ENCODE results near the gene PPP1R12A.
"Not testable (repeated sequence)": the region's sequence is repeated elsewhere in the genome, so short reads cannot be mapped to it uniquely, and the experiment has no call there.

The PPP1R12A gene

DNA sequence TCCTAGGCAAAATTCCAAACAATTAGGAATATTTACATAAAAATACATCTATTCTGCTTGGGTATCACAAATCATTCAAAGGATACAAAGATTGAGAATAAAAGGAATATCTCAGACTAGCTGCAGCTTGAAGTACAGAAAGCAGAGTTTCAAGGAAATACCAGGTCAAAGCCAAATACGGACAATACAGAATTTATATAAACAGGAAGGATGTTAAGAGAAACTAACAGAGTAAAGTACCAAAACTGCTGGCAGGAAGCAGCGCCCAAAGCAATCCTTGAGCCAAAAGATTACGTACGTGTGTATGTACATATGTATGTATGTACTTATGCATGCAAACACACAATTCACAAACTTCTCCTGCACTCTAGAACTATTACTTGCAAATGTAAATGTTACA, 86.6 kb downstream of the PPP1R12A start:
- intact Hi-C loops (cut with DNase I), result no loop called here
- DNase-seq, result no peak

DNA sequence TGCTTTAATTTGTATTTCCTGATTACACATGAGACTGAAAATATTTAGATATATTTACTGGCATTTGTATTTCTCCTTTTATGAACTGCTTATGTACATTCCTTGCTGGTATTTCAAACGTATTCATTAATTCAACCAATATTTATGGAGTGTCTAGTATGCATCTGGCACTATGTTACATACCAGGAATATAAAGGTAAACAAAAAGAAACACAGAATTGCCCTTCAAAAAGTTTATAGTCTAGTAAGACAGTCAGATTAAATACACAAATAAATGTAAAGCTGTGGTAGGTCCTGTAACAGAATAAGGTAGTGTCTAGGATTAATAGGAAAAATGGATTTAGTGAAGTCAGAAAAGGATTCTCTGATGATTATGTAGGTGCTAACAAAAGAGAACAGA, 87.5 kb downstream of the PPP1R12A start:
- DNase-seq, result no peak
- intact Hi-C loops (cut with DNase I), result no loop called here

DNA sequence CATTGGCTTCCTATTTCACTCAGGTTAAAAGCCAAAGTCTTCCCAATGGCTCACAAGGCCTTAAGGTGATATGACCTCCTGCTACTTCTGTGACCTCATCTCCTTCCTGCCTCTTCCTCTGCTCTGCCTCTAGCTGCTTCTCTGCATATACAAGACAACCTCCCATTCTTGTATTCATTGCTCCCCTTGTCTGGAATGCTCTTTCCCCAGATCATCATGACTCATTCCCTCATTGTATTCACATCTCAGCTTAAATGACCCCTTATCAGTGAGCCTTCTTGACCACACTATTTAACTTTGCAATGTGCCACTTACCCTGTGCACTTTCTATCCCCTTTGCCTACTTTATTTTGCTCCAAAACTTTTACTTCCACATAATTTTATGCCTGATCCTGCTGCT, 90.2 kb downstream of the PPP1R12A start:
- intact Hi-C loops (cut with DNase I), result no loop called here
- DNase-seq, result no peak

DNA sequence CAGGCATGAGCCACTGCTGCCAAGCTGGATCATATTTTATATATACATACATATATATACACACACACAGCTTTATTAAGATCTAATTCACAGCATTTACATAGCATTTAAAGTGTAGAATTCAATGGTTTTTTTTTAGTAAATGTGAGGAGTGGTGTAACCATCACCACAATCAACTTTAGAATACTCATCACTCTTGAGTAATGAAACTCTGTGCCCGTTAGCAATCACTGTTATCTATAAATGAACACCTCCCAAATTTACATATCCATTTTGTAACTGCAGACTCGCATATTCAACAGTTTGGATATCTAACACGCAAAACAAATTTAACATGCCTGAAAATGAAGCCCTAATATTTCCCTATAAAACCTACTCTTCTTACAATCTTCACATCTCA, 90.9 kb downstream of the PPP1R12A start:
- intact Hi-C loops (cut with DNase I), result no loop called here

DNA sequence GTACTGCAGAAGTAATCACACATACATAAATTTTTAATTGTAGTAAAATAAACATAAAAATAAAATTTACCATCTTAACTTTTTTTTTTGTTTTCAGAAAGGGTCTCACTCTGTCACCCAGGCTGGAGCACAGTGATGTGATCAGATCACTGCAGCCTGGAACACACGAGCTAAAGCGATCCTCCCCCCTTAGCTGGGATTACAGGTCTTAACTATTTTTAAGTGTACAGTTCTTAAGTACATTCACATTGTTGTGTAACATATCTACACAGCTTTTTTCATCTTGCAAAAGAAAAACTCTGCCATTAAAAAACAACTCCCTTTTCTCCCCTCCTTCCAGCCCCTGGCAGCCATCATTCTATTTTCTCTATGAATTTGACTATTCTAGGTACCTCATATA, 92.3 kb downstream of the PPP1R12A start:
- peak in 1 of 10 donors; percentile 17 for DNase-seq
- intact Hi-C loops (cut with DNase I), result no loop called here

More for the DNA sequence above, 90.9 kb downstream of the PPP1R12A start:
- no peak for DNase-seq

DNA sequence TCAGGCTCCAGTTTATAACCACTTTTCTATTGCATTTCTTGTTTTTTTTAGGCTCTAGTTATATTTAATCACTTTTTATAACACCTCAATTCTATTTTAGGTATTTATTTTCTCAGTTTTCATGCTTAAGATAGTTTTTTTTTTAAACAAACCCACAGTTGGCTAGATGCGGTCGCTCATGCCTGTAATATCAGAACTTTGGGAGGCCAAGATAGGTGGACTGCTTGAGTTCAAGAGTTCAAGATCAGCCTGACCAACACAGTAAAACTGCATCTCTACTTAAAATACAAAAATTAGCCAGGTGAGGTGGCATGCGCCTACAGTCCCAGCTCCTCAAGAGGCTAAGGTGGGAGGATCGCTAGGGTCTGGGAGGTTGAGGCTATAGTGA, 93.0 kb downstream of the PPP1R12A start:
- intact Hi-C loops (cut with DNase I), result no loop called here
- DNase-seq, result no peak

DNA sequence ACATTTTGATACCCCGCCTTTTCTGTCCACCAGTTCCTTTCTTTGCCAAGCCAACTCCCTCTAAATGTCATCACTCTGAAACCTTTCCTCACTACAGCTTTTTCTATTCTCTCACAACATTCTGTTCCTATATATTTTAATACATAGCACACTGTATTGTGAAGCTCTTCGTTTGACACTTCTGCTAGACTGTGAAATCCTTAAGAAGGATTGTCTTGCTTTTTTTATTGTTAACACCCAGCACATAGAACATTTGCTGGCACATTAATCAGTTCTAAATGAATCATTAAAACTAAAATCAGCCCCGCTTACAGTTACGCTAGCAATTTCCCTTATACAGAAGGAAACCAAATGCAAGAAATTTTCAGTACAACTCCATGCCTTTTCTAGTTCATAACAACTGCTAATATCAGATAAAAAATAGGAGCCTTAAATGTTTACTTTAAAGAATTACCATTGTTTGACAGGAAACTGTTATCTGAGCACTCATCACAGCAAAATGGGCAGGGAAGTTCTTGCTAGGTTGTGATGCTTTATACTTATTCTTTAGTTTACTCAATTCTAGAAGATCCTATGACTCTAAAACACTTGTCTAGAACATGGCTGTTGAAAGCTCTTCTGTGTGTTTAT, 93.5 kb downstream of the PPP1R12A start:
- DNase-seq, result no peak
- intact Hi-C loops (cut with DNase I), result no loop called here

DNA sequence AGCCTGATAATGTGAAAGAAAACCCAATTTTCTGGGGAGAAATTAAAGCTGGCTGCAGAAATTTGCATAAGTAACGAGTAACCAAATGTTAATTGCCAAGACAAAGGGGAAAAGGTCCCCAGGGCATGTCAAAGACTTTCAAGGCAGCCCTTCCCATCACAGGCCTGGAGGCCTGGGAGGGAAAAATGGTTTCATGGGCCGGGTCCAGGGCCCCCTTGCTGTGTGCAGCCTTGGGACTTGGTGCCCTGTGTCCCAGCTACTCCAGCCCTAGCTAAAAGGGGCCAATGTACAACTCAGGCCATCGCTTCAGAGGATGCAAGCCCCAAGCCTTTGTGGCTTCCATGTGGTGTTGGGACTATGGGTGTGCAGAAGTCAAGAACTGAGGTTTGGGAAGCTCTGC, 96.5 kb downstream of the PPP1R12A start:
- DNase-seq, result peak in 2 of 10 donors; percentile 22 to 43
- intact Hi-C loops (cut with DNase I), result loop anchor here (10.0 kb wide), 1 partner anchor 96 kb away; the partner anchor contains the start of gene PPP1R12A

DNA sequence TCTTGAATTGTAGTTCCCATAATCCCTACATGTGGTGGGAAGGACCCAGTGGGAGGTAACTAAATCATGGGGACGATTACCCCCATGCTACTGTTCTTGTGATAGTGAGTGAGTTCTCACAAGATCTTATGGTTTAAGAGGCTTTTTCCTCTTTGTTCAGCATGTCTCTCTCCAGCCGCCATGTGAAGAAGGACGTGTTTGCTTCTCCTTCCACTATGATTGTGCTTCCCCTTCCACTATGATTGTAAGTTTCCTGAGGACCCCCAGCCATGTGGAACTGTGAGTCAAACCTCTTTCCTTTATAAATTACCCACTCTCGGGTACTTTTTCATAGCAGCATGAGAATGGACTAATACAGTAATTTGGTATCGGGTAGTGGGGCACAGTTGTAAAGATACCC, 97.3 kb downstream of the PPP1R12A start:
- intact Hi-C loops (cut with DNase I), result loop anchor here (10.0 kb wide), 1 partner anchor 97 kb away; the partner anchor contains the start of gene PPP1R12A
- no peak for DNase-seq

DNA sequence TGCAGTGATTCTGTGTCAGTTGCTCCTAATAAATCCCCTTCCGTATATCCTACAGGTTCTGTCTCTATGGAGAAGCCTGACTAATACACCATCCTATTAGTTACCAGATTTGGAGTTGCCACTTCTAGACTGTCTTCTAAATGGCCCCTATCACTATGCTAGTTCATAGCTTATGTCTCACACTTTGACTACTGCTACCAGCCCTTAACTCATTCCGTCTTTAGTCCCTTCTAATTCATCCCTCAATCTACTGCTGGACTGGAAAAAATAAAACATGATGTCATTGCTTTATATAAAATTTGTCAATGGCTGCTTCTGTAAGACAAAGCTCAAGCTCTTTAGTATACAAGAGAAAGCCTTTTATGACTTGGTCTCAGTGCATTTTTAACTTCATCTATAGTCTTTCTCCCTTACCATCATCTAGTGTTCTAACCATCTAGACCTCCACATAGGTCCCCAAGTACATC, 99.5 kb downstream of the PPP1R12A start:
- DNase-seq, result no peak
- intact Hi-C loops (cut with DNase I), result loop anchor here (10.0 kb wide), 1 partner anchor 99 kb away; the partner anchor contains the start of gene PPP1R12A

DNA sequence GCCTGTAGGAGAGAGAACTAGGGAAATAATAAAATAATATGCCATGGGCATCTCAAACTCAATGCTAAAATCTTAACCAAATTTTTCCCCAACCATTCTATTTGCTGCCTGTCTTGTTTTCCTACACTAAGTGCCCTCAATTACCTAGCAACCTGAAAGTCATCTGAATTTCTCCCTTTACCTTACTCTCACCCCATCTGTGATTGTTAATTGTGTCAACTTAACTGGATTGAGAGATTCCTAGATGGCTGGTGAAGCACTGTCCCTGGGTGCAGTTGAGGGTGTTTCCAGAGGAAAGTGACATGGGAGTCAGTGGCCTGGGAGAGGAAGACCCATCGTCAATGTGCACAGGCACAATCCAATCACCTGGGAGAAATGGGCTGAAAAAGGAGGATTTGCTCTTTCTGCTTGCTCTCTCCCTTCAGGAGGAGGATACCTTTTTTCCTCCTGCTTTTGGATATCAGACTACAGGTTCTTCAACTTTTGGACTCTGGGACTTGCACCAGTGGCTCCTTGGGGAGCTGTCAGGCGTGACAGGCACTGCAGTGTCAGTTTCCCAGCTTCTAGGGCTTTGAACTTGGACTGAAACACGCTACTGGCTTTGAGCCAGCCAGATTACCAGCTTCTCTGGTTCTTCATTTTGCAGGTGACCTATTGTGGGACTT, 100.1 kb downstream of the PPP1R12A start:
- intact Hi-C loops (cut with DNase I), result loop anchor here (10.0 kb wide), 1 partner anchor 100 kb away; the partner anchor contains the start of gene PPP1R12A
- no peak for DNase-seq

DNA sequence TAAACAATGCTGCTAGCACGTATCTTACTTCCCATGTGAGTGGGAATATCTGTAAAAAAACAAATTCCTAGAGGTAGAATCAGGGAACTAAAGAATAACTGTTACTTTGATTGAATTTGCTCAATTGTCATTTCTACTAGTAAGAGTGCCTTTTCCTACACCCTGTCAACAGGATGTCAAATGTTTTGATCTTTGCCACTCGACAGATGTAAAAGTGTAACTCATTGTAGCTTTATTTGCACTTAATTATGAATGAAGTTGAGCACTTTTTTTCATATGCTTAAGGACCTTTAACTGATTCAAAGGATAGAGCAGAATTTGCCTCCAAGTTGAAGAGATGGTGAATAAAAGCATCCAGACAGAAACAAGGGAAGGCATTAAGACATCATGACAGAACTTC, 104.5 kb downstream of the PPP1R12A start:
- intact Hi-C loops (cut with DNase I), result loop anchor here (10.0 kb wide), 1 partner anchor 104 kb away; the partner anchor contains the start of gene PPP1R12A
- no peak for DNase-seq

DNA sequence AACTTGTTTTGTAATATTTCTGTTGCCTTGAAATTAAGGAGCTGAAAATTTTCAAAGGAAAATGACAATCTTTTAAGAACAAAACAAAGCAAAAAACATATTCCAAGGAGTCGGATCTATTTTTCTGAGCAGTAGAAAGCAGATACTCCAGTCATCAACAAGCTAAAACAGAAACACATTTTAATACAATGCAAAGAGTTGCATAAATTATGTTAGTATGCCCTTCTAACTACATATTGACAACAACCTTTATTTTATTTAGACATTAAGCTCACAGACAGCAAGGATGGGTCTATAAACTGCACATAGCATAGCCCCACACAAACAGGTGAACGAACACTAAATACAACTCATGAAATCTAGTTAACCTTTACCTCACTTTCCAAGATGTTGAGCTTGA, 106.0 kb downstream of the PPP1R12A start:
- DNase-seq, result no peak
- intact Hi-C loops (cut with DNase I), result no loop called here

DNA sequence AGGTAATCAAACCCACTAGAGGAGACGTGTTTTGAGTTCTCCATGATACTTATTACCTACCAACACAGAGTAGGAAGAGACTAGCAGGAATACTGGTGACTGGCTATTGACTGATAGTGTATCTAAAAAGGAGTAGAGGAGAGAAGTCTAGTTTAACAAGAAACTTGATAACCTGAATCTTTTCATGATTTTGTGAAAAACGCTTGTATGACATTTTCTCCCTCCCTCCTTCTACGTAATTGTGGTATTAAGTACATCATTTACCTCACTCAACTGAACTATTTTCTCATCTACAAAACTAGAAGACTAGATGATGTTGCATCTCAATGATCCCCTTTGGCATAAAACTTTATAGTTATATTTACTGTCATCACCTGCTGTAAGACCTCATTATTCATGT, 107.4 kb downstream of the PPP1R12A start:
- intact Hi-C loops (cut with DNase I), result no loop called here
- no peak for DNase-seq

DNA sequence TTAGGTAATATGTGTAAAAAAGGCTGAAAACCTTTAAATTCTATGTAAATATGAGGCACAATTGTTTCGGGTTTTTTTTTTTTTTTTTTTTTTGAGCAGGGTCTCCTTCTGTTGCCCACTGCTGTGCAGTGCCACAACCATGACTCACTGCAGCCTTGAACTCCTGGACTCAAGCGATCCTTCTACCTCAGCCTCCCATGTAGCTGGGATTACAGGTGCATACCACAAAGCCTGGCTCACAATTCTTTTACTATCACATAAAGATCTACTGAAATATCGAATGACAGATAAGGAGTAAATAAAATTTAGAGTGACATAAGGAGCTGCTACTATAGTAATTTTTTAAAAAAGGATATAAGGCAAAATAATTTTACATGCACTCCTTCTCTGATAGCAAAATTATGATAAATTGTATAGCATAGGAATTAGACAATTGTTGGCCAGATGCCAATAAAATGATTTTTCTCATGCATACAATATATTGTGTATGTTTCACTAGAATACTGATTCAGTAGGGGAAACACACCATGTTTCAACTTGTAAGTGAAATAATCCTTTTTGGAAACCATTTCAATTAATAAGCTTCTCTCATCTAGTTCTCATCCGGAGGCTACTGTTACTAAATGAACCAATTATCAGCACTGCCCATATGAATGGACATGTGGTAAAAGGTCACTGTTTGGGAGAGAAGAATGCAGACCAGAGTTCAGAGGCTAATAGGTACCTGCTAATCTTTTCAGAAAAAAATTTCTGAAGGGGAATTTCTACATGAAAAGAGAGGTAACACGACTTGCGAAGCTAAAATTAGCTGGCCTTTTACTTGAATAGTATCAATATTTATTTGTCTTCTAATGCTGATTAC, 108.4 kb downstream of the PPP1R12A start:
- intact Hi-C loops (cut with DNase I), result no loop called here
- DNase-seq, result no peak

DNA sequence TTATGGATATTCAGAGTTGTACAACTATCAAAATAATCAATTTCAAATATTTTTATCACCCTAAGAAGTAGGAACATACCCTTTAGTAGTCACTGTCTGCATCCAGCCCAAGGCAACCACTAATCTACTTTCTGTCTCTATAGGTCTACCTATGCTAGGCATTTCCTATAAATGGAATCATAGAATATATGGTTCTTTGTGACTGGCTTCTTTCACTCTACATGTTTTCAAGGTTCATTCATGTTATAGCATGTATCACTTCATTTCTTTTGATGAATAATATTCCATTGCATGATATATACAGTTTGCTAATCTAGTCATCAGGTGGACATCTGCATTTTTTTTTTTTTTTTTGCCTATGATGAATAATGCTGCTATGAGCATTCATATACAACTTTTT, 112.4 kb downstream of the PPP1R12A start:
- no peak for DNase-seq
- intact Hi-C loops (cut with DNase I), result no loop called here

DNA sequence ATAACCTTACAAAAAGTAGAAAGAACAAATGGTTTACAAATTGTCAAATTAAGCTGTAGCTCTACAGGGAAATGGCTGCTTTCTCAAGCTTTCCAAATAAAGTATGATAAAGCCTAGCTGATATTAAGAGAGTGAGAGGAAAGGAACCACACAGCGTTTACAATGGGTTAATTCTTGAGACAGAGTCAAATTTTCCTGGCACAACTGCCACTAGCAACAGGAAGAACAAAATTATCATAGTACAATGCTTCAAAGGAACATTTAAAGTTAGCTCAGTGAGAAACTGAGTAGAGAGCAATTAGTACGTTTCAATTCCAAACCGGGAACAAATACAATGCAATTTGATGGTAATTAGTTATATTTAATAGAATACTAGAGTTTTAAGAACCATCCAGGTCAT, 116.0 kb downstream of the PPP1R12A start:
- DNase-seq, result no peak
- intact Hi-C loops (cut with DNase I), result no loop called here

DNA sequence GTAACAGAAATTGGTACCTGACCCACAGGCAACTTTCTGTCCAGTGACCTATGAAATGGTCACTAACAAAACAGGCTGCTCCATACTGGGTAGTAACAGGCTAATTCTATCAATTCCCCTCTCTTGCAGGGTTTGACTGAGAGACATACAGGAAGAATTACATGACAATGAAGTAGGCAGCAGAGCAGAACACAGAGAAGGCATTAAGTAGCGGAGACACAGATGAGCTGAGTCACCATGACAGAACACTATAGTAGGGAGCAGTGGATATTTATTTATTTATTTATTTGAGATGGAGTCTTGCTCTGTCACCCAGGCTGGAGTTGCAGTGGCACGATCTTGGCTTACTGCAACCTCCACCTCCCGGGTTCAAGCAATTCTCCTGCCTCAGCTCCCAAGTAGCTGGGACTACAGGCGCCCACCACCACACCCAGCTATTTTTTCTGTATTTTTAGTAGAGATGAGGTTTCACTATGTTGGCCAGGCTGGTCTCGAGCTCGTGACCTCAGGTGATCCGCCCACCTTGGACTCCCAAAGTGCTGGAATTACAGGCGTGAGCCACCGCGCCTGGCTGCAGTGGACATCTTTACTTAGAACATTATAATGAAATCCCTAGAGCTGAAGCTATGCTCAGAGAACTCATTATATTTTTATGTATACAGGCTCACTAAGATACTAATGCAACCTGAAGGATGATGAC, 150.4 kb downstream of the PPP1R12A start:
- intact Hi-C loops (cut with DNase I), result not testable (repeated sequence)
- DNase-seq, result peak in 1 of 10 donors; percentile 66

DNA sequence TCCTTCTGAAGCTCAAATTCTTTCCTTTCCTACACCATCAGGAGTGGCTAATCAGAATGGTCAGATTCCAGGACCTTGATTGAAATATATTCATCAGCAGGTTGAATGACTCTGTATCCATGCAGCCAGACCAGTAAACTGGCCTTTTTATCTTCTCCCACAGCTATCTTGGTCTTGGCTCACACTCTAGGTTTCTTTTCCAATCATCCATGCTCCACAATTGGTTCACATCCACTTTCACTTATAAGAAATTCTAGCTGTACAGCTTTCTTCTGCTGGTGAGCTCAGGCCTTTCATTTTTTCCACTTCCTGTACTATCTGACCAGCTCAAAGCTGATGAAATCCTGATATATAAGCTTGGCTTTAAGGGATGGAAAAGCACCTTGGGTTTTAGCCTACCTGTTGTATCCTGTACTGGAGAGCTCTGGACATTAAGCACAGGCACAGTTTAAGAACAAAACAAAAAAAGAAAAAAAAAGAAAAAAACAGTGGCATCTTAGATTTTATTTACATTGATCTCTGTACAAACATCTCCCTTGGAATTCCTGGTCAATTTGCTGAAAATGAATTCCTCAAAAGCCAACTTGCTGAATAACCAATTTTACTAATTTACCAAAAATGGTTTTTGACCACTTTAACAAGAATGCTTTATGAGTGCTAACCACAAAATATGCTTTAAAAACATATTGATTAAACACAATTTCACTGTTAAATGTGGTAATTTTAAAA, 152.6 kb downstream of the PPP1R12A start:
- DNase-seq, result no peak
- intact Hi-C loops (cut with DNase I), result no loop called here
